ENCODE results near the gene PBX1. TPM values are rescaled to one million over a fixed set of nuclear protein-coding genes. Genes with fewer than 3 reads are reported as not detected.

The PBX1 gene
- total RNA-seq, 1 experiment from 2014 or later, result 102 TPM

DNA sequence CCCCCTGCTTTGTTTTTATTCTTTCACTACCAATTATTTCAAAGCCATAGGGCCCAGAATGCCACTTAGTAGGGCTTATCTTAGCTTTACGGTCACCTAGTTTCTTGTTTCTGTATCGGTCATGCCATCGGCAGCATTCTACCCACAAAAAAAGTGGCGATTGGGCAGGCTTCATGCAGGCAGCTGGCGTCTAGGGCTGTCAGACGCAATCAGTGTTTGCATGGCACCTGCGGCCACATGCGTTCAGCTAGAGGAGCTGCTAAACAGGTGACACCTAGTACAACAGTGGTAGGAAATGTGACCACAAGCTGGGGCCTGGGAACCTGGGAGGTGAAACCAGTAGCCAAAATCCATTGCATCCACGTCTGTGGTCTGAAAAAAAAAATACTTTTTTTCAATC, 262.7 kb downstream of the PBX1 start (continued):
- TF ChIP-seq, protein P1, sequence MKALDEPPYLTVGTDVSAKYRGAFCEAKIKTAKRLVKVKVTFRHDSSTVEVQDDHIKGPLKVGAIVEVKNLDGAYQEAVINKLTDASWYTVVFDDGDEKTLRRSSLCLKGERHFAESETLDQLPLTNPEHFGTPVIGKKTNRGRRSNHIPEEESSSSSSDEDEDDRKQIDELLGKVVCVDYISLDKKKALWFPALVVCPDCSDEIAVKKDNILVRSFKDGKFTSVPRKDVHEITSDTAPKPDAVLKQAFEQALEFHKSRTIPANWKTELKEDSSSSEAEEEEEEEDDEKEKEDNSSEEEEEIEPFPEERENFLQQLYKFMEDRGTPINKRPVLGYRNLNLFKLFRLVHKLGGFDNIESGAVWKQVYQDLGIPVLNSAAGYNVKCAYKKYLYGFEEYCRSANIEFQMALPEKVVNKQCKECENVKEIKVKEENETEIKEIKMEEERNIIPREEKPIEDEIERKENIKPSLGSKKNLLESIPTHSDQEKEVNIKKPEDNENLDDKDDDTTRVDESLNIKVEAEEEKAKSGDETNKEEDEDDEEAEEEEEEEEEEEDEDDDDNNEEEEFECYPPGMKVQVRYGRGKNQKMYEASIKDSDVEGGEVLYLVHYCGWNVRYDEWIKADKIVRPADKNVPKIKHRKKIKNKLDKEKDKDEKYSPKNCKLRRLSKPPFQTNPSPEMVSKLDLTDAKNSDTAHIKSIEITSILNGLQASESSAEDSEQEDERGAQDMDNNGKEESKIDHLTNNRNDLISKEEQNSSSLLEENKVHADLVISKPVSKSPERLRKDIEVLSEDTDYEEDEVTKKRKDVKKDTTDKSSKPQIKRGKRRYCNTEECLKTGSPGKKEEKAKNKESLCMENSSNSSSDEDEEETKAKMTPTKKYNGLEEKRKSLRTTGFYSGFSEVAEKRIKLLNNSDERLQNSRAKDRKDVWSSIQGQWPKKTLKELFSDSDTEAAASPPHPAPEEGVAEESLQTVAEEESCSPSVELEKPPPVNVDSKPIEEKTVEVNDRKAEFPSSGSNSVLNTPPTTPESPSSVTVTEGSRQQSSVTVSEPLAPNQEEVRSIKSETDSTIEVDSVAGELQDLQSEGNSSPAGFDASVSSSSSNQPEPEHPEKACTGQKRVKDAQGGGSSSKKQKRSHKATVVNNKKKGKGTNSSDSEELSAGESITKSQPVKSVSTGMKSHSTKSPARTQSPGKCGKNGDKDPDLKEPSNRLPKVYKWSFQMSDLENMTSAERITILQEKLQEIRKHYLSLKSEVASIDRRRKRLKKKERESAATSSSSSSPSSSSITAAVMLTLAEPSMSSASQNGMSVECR (CRISPR knock-in tag; IDR thresholded peaks at IDR 0.05; ENCODE audit: borderline replicate concordance), result no peak
- TF ChIP-seq, protein P2, sequence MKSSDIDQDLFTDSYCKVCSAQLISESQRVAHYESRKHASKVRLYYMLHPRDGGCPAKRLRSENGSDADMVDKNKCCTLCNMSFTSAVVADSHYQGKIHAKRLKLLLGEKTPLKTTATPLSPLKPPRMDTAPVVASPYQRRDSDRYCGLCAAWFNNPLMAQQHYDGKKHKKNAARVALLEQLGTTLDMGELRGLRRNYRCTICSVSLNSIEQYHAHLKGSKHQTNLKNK (CRISPR knock-in tag; IDR thresholded peaks at IDR 0.05), result no peak
- TF ChIP-seq NFYB (CRISPR knock-in tag; conservative IDR thresholded peaks at IDR 0.05; ENCODE audit: low read depth), result no peak
- TF ChIP-seq TP53 (CRISPR knock-in tag; IDR thresholded peaks at IDR 0.05), result no peak

DNA sequence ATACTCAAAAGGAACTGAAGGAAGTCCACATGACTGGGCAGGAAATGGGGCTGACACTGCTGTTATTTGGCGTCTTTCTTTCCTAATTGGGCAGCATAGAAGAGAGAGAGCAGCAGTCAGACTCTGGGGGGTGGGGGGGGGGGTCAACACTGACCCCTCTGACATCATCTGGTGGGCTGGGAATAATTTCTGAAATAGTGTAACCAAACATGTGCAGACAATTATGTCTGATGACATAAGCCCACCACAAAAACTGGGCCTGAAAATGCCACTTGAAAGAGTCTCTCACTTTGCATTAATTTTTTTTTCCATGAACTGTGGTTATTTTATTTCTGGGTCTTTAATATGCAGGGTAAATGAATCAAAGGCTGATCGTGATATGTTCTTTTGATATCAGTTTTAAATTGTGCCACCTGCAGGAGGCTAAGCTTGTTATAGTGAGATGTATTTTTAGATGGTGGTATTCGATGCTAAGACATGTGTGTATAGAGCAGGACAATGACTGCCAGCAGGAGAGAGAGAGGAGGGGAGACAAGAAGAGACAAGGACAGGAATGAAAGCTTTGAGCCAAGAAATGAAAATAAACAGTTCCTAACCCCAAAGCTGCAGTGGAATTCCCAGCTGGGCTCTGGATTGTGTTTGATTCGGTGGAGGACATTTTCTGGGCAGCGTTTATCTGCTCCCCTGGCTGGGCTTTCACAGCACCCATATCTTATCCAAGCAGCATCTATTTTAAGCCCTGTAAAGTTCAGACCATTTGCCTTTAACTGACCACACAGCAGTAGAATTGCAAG, 264.7 kb downstream of the PBX1 start:
- Mint-ChIP-seq H3K4me3 (no peak overlapping the region), H3K36me3 (peaks cover 40% of the 10 kb centered on the region), H3K27me3 (ENCODE audit: low read depth) (no peaks in the 10 kb centered on the region), H3K27ac (0 out of 2 replicates have a peak overlapping the region, but pooled peaks have one; percentile 1), H3K9me3 (no peaks in the 10 kb centered on the region), H3K4me1 (peaks cover 13% of the 10 kb centered on the region)
- DNase-seq (ENCODE audit: low spot score) (no peak), ATAC-seq (no peak)
- TF ChIP-seq, protein P3, sequence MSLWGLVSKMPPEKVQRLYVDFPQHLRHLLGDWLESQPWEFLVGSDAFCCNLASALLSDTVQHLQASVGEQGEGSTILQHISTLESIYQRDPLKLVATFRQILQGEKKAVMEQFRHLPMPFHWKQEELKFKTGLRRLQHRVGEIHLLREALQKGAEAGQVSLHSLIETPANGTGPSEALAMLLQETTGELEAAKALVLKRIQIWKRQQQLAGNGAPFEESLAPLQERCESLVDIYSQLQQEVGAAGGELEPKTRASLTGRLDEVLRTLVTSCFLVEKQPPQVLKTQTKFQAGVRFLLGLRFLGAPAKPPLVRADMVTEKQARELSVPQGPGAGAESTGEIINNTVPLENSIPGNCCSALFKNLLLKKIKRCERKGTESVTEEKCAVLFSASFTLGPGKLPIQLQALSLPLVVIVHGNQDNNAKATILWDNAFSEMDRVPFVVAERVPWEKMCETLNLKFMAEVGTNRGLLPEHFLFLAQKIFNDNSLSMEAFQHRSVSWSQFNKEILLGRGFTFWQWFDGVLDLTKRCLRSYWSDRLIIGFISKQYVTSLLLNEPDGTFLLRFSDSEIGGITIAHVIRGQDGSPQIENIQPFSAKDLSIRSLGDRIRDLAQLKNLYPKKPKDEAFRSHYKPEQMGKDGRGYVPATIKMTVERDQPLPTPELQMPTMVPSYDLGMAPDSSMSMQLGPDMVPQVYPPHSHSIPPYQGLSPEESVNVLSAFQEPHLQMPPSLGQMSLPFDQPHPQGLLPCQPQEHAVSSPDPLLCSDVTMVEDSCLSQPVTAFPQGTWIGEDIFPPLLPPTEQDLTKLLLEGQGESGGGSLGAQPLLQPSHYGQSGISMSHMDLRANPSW (CRISPR knock-in tag; conservative IDR thresholded peaks at IDR 0.05; ENCODE audit: low read depth), result no peak
- TF ChIP-seq ZNF138 (CRISPR knock-in tag; conservative IDR thresholded peaks at IDR 0.05) (no peak), GRHL2 (CRISPR knock-in tag; IDR thresholded peaks at IDR 0.05; ENCODE audit: insufficient replicate concordance, severe bottlenecking) (no peak), FOXJ3 (CRISPR knock-in tag; IDR thresholded peaks at IDR 0.05; ENCODE audit: borderline replicate concordance) (no peak), ZNF423 (CRISPR knock-in tag; IDR thresholded peaks at IDR 0.05) (no peak), OVOL2 (CRISPR knock-in tag; IDR thresholded peaks at IDR 0.05; ENCODE audit: borderline replicate concordance) (no peak), ESRRA (CRISPR knock-in tag; IDR thresholded peaks at IDR 0.05; ENCODE audit: borderline replicate concordance) (no peak), HMGA2 (CRISPR knock-in tag; IDR thresholded peaks at IDR 0.05) (no peak), NFYB (CRISPR knock-in tag; conservative IDR thresholded peaks at IDR 0.05; ENCODE audit: low read depth) (no peak)
- TF ChIP-seq, protein P4, sequence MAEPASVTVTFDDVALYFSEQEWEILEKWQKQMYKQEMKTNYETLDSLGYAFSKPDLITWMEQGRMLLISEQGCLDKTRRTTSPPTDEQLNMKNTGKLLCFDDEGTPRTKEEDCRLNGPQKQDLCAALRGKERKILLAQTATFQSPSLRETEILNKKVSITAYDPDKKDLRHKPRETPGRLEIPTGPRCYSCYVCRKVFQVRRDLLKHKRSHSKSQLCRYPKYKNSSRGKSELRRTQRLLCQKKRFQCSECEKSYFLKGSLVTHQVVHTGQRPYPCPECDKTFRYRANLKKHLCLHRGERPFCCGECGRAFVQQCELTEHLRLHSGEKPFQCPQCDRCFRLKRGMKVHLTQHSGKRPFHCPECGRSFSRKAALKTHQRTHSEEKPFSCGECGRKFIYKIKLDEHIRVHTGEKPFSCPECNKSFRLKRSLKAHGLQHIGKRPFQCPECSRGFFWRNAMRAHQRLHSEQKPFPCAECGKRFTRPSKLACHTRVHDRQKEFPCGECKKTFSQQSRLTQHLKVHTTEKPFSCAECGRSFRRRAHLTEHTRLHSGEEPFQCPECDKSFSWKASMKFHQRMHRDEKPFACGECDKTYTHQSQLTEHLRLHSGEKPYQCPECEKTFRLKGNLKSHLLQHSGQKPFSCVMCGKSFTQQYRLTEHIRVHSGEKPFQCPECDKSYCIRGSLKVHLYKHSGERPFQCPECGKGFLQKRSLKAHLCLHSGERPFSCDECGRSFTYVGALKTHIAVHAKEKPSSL (CRISPR knock-in tag; conservative IDR thresholded peaks at IDR 0.05), result no peak
- TF ChIP-seq, protein P5, sequence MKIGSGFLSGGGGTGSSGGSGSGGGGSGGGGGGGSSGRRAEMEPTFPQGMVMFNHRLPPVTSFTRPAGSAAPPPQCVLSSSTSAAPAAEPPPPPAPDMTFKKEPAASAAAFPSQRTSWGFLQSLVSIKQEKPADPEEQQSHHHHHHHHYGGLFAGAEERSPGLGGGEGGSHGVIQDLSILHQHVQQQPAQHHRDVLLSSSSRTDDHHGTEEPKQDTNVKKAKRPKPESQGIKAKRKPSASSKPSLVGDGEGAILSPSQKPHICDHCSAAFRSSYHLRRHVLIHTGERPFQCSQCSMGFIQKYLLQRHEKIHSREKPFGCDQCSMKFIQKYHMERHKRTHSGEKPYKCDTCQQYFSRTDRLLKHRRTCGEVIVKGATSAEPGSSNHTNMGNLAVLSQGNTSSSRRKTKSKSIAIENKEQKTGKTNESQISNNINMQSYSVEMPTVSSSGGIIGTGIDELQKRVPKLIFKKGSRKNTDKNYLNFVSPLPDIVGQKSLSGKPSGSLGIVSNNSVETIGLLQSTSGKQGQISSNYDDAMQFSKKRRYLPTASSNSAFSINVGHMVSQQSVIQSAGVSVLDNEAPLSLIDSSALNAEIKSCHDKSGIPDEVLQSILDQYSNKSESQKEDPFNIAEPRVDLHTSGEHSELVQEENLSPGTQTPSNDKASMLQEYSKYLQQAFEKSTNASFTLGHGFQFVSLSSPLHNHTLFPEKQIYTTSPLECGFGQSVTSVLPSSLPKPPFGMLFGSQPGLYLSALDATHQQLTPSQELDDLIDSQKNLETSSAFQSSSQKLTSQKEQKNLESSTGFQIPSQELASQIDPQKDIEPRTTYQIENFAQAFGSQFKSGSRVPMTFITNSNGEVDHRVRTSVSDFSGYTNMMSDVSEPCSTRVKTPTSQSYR (CRISPR knock-in tag; IDR thresholded peaks at IDR 0.05), result no peak
- TF ChIP-seq, protein P6, sequence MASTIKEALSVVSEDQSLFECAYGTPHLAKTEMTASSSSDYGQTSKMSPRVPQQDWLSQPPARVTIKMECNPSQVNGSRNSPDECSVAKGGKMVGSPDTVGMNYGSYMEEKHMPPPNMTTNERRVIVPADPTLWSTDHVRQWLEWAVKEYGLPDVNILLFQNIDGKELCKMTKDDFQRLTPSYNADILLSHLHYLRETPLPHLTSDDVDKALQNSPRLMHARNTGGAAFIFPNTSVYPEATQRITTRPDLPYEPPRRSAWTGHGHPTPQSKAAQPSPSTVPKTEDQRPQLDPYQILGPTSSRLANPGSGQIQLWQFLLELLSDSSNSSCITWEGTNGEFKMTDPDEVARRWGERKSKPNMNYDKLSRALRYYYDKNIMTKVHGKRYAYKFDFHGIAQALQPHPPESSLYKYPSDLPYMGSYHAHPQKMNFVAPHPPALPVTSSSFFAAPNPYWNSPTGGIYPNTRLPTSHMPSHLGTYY (CRISPR knock-in tag; IDR thresholded peaks at IDR 0.05), result no peak
- ChIA-PET POLR2A (no interaction called here), CTCF (interaction anchor here (1.2 to 1.3 kb wide), 2 partner anchors 34 to 36 kb away, joined by 3 read pairs; no protein-coding TSS in a partner anchor)
